HFFc6 (cell line): ENCODE measurements around the gene SAMD14. TPM values are rescaled to one million over a fixed set of nuclear protein-coding genes. Genes with fewer than 3 reads are reported as not detected.

ENCODE experiments used
- DNase-seq: peaks from one replicate; pipeline ENCODE4 v3.0.0-alpha.2; 2018
- H3K27ac Mint-ChIP-seq: 2 replicates; pipeline ENCODE4 v1.8.0; 2020; ENCODE audit warnings: mild to moderate bottlenecking, mixed read lengths
- H3K27me3 Mint-ChIP-seq: 2 replicates; pipeline ENCODE4 v1.8.0; 2021; ENCODE audit warnings: mild to moderate bottlenecking, moderate library complexity, mixed read lengths; ENCODE audit not compliant: insufficient read depth
- H3K36me3 Mint-ChIP-seq: 2 replicates; pipeline ENCODE4 v1.8.0; 2021; ENCODE audit warnings: low read depth, mixed read lengths
- H3K4me1 Mint-ChIP-seq: 2 replicates; pipeline ENCODE4 v1.8.0; 2020; ENCODE audit warnings: low read depth, mixed read lengths
- H3K4me3 Mint-ChIP-seq: 2 replicates; pipeline ENCODE4 v1.8.0; 2020; ENCODE audit warnings: mild to moderate bottlenecking, moderate library complexity, mixed read lengths
- H3K9me3 Mint-ChIP-seq: 2 replicates; pipeline ENCODE4 v1.8.0; 2020; ENCODE audit warnings: mild to moderate bottlenecking, mixed read lengths
- total RNA-seq, 6 experiments: library from RNA; stranded (reverse); fragmentation: NEBNext Ultra II Directional; extraction: Animal tissue kit (Norgen Biotek cat#: 25700); gene quantifications; 2 replicates in 1 of 6; 3 replicates in 5 of 6; pipeline ENCODE4 v1.2.3, GENCODE V29; 2021
- TF ChIP-seq, protein P1 (sequence below): fragments of 200-600 bp; sonication (generic); IDR thresholded peaks from 2 replicates; pipeline ENCODE4 v1.5.0; 2021; ENCODE audit warnings: antibody characterized with exemption, mild to moderate bottlenecking

The SAMD14 gene
- total RNA-seq, 6 experiments from 2014 or later: 4.3 to 14.1 (median 11.4) TPM

DNA sequence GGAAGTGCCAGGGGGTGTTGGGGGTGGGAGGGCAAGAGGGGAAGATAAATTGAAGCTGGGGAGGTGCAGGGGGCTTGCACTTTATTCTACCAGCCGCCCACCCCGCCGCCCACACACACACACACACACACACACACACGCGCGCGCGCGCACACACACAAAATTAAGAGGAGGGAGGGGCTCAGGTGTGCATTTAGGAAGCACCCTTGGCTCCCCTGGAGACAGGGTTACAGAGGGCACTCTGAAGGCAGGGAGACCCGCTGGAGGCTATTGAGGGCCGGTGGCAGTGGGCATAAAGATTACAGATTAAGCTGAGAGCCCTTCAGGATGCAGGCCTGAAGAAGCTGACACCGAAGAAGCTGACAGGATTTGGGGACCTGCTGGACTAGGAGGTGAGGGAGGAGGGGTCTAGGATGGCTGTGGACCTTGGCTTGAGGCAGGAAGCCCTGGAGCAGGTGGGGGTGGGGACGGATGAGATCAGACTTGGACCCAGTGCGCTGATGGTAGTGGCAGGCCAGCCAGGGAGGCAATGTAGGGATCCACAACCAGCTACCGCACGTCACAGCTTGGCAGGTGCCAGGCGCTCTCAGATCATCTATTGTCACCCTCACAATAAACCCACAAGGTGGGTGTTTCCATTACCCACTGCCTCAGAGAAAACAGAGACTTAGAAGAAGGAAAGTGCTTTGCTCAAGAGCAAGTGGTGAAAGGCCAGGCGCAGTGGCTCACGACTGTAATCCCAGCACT, 772 bp upstream of the SAMD14 start:
- no peaks in the 10 kb centered on the region for H3K9me3 Mint-ChIP-seq
- no peak for DNase-seq
- peaks cover 3% of the 10 kb centered on the region; the same call in 1 of the 2 replicates for H3K36me3 Mint-ChIP-seq
- peaks cover 52% of the 10 kb centered on the region for H3K4me1 Mint-ChIP-seq
- TF ChIP-seq, protein P1, sequence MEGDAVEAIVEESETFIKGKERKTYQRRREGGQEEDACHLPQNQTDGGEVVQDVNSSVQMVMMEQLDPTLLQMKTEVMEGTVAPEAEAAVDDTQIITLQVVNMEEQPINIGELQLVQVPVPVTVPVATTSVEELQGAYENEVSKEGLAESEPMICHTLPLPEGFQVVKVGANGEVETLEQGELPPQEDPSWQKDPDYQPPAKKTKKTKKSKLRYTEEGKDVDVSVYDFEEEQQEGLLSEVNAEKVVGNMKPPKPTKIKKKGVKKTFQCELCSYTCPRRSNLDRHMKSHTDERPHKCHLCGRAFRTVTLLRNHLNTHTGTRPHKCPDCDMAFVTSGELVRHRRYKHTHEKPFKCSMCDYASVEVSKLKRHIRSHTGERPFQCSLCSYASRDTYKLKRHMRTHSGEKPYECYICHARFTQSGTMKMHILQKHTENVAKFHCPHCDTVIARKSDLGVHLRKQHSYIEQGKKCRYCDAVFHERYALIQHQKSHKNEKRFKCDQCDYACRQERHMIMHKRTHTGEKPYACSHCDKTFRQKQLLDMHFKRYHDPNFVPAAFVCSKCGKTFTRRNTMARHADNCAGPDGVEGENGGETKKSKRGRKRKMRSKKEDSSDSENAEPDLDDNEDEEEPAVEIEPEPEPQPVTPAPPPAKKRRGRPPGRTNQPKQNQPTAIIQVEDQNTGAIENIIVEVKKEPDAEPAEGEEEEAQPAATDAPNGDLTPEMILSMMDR: no peak
- peak overlapping the region; percentile 52 for H3K4me3 Mint-ChIP-seq
- peak overlapping the region; percentile 40 for H3K27ac Mint-ChIP-seq
- peaks cover 11% of the 10 kb centered on the region for H3K27me3 Mint-ChIP-seq

DNA sequence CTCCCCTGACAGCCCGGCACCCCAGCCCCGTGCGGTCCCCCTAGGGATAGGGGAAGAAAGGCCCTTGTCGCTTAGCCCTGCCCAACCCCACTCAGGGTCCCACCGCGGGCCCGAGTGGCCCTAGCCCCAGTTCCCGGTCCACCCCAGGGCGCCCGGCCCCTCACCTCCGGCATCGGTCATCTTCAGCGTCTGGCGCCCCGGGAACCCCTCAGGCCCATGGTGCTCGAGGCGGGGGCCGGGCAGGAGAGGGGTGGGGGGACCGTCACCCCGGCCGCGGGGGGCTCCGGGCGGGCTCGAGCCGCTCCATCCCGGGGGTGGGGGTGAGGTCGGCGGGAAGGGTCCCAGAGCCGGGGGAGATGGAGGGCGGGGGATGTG, 620 bp downstream of the SAMD14 start:
- TF ChIP-seq, protein P1: no peak
- peaks cover 49% of the 10 kb centered on the region for H3K4me1 Mint-ChIP-seq
- no peak for DNase-seq
- peaks cover 11% of the 10 kb centered on the region for H3K27me3 Mint-ChIP-seq
- no peaks in the 10 kb centered on the region for H3K9me3 Mint-ChIP-seq
- no peaks in the 10 kb centered on the region for H3K36me3 Mint-ChIP-seq
- no peak overlapping the region for H3K27ac Mint-ChIP-seq
- H3K4me3 Mint-ChIP-seq: peak overlapping the region; percentile 90

DNA sequence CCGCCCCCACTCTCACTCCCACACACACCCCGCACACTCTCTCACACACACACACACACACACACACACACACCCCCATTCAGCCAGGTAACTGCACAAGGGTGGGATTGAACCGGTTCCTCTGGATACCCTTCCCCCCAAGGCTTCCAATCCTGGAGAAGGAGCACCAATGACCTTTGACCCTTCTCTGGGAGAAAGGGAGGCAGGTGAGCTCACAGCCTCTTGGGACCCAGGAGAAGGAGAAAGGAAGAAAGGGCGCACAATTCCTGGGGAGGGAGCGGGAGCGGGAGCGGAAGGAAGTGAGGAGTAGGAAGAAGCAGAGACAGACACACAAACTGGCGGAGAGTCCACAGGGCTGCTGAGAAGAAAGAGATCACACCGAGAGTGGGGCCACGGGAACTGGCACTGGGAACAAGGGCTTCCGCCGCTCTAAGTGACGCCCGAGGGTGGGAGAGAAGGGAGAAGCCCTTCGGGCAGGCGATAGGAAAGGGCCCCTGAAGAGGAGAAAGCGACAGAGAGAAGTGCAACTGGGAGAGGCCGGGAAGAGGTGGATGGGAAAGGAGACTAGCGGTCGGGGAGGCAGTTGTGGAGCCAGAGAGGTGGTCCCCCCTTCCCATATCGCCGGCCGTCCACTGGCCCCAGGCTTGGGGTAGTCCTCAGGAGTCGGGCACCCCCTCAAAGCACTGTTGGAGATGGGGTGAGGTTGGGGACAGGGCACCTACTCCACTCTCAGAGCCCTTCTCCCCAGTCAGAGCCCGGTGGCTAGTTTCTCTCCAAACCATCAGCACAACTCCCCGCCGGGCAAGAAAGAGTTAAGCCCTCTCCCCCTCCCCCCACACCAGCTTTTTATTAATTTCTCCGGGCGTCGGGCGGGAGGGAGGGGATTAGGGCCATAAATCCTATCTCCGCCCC, 1.3 kb downstream of the SAMD14 start:
- TF ChIP-seq, protein P1: no peak
- no peak for DNase-seq
- Mint-ChIP-seq H3K36me3 (no peaks in the 10 kb centered on the region), H3K27me3 (peaks cover 11% of the 10 kb centered on the region), H3K4me3 (peak overlapping the region; percentile 90), H3K27ac (peak overlapping the region; percentile 64; the same call in 1 of the 2 replicates), H3K9me3 (no peaks in the 10 kb centered on the region), H3K4me1 (peaks cover 42% of the 10 kb centered on the region)

DNA sequence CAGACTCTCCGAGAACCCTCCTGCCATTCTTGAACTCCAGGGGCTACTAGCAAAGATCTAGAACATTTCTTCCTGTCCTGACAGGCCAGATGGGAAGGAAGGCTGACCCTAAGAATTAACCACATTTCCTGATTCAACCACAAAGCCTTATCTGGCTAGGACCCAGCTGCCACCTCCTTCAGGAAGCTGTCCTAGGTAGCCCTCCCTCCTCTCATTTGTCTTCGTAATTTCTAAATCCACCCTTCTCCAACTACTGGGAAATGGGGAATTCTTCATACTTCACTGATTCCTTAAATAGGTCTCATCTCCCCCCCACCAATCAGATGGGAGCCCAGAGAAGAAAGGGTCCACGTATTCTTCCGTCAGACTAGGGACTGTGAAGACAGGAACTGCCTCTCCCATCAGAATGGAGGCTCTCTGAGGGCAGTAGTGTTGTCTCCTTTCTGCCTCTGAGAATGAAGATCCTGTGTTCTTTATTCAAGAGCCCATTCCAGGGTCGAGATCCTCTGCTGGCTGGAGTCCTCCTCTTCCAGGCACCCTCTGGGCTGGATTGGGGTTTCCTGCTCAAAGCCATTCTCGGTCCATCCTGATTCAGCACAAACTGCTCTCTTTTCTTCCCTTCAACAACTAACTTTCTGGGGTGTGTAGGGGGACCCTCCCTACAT, 2.1 kb downstream of the SAMD14 start:
- no peak for DNase-seq
- Mint-ChIP-seq H3K27me3 (peaks cover 11% of the 10 kb centered on the region), H3K36me3 (no peaks in the 10 kb centered on the region), H3K4me3 (no peak overlapping the region), H3K9me3 (no peaks in the 10 kb centered on the region), H3K27ac (no peak overlapping the region), H3K4me1 (peaks cover 34% of the 10 kb centered on the region)
- TF ChIP-seq, protein P1: no peak

DNA sequence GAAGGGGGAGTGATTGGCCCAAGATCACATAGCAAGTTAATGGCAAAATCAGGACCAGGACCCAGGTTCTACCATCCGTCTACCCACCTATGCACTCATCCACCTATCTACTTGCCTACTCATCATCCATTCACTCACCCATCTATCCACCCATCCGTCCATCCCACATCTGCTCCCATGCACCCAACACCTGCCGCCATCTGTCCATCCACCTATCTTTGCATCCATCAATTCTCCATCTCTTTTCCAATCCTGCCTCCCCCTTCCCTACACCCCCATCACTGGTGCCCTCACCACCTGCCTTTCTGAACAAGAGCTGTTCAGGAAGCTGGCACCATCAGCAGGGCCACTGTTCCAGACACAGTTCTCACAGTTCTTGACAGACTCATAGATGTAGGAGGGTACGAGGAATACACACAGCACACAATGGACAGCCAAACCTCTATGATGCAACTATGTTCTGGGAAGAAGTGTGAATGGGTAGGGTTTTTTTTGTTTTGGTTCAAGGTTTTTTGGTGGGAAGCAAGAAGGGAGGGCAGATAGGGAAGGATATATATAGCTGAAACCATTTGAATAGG, 4.5 kb downstream of the SAMD14 start:
- Mint-ChIP-seq H3K4me3 (no peak overlapping the region), H3K9me3 (no peaks in the 10 kb centered on the region), H3K27ac (no peak overlapping the region), H3K36me3 (no peaks in the 10 kb centered on the region), H3K27me3 (peaks cover 10% of the 10 kb centered on the region), H3K4me1 (peaks cover 18% of the 10 kb centered on the region)
- DNase-seq: no peak
- TF ChIP-seq, protein P1: no peak
